Epidermal melanocyte (primary cell): ENCODE results near the gene STYK1.

Source experiments
- DNase-seq: peaks from one replicate; pipeline ENCODE4 v3.0.0; 2011; ENCODE audit warnings: low spot score; ENCODE audit not compliant: insufficient read length

The STYK1 gene

DNA sequence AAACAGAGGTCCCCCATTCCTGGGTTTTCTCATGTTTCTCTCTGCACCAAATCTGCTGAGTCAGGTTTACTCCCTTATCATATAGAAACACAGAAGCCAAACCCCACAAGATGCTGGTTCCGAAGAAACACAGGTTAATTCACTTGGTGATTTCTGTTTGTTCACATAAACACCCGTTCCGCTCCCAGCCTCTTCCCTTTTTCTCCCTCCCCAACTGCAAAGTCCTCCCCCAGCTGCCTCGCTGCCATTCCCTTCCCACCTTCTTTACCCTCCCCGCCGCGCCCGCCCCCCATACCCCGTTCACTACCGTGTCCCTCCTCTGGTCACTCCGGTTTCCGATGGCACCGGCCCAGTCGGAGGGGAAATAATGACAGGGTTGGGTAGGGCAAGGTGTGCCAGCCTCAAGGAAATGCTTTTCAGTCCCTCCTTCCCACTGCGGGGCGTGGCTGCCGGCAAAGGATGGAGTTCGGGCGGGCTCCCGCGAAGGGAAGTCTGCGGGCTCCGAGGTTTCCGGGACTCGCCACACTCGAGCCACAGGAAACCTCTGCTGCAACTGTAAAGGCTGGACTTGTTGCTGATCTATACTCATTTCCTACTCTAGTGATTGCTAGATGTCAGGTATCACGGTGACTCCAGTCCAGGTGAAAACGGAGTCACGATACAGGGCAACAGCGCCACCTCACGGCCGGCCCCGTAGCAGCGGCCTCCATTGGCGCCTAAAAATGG lies at the start of gene STYK1:
Gene STYK1 (minus strand): TSS at position 394 of the 726 bp plus-strand sequence. CDS start 39,434 bp downstream, outside the sequence.
- peak; percentile 35 for DNase-seq

- peak; percentile 87 for DNase-seq
Observed at GRCh38 chr12:10722905-10723746, 49.3 kb upstream of the STYK1 start, which contains the start of gene YBX3. Gene YBX3, minus strand, starts transcription at chr12:10723323. Its CDS starts 212 bp downstream, at chr12:10723111.

GRCh38 chr12:10722502-10722904 lies 48.7 kb upstream of the STYK1 start:
- no peak for DNase-seq

GRCh38 chr12:10721651-10722501 lies 48.0 kb upstream of the STYK1 start:
- DNase-seq: peak; percentile 72

DNA sequence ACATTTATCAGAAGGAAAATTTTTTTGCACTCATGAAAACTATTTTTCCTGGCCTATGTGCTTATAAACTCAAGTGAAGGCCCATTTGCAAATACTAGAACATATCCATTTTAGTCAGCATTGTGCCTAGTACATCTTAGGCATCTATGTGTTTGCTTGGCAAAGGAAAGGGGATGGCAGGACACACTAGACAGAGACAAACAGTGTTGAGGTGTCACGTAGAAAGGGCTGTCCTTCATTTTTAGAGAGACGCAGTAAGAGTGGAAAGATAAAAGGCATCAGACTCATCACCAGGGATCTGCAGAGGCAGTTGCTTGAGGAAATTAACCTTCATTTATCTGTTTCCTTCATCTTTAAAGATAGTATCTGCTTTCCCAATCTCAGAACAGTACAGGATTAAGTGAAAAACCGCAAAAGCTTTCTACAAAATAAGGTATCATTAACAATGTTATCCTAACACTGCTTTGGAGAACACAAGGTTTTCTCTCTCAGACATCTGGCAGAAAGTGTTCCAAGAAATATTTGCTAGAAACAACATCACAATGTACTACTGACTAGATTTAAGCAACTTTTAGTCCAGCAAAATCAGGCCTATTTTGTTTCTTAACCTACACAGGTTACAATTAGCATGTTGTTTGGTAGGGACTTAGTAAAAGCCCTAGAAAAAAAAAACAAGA lies 47.3 kb upstream of the STYK1 start:
- no peak for DNase-seq

- no peak for DNase-seq
Observed at GRCh38 chr12:10719482-10719881, 45.6 kb upstream of the STYK1 start.

GRCh38 chr12:10718279-10718821 lies 44.5 kb upstream of the STYK1 start:
- DNase-seq: no peak

- DNase-seq: no peak
Observed at GRCh38 chr12:10717410-10717809, 43.6 kb upstream of the STYK1 start.

DNA sequence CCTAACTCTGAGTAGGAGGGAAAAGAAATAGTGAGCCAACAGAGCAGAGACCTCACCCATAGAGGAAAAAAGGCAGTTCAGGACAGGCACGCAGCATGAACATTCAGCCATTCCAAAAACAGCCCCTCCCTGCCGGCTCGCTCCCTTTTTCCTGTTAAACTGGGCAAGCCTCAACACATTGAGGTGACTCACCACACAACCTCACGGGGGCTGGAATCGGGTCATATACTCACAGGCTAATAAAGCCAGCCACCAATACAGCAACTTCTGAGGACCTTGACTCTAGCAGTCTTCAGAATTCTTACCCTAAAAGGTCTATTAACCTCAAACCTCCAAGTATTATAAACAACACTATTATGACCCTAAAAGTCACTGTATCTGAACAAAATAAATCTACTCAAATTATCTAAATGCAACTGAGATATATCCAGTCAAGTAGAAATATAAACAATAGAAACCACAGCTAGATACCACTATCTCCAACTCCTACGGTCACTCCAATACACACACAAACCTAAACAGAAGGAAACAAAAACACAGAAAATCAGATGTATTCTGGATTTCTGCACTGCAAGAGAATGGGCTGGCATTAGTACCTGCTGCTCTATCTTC lies 43.0 kb upstream of the STYK1 start:
- peak; percentile 32 for DNase-seq

DNA sequence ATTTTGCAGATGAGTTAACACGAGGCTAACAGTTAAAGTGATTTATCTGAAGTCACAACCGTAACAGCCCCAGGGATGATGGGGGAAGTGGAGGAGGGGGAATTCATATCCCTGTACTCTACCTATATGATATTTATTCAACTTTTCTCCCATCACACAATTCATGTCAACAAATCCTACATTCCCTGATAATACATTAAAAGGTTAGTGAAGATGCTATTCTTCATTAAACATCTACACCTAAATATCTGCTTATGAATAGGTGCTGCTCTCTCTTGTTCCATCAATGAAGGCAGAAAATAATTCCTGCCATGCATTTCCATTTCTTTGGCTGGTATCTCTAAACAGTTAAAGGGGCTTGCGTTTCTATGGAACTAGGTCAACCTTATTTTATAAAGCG lies 42.4 kb upstream of the STYK1 start:
- DNase-seq: no peak

DNA sequence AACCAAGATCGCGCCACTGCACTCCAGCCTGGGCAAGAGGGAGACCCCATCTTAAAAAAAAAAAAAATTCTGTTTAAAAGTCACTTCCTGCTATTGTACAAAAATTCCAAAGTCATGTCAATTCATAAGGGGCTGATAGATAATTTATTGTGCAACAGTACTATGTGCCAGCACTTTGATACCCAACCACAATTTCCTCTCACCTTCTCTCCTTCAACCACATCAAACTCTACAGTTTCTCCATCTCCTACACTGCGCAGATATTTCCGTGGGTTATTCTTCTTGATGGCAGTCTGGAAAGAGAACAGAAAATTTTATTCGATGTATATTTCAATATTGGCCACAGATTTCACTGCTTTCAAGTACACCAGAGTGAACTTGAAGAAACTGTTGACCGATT lies 41.6 kb upstream of the STYK1 start:
- DNase-seq: no peak

DNA sequence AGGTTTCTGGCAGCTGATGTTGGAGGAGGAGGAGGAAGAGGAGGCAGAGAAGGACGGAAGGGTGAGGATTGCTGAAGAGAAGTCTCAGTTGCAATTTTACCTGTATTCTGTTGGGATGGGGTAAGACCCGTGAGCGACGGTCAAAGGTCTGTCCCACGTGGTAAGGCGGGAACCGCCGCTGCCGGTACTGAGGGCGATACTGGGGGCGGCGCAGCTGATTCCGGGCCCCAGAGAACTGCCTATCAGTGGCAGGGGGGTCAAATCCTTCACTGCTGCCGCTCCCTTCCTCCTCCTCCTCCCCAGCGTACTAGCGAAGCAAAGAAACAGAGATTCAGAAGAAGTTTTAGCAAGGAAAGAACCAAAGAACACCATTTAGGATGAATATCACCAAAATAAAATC lies 36.0 kb upstream of the STYK1 start:
- no peak for DNase-seq

DNA sequence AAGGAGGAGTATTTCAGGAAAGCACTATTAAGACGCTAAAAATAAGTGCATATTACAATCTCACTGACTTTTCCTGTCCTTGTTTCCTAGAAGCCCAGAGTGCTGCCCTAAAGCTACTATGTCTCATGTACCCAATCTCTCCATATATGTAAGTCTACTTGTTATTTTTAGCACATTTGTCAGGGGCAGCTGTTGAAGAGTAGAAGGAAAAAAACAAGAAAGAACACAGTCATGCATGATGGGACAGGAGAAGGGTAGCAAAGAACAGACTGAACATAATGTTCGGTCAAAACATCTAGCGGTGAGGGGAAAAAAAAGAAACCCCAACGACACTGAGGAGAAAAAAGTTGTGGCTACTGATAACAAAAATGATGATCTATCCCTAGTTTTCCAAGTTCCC lies 35.0 kb upstream of the STYK1 start:
- no peak for DNase-seq

- no peak for DNase-seq
Observed at GRCh38 chr12:10705655-10706054, 31.8 kb upstream of the STYK1 start.

GRCh38 chr12:10701843-10702242 lies 28.0 kb upstream of the STYK1 start:
- no peak for DNase-seq

- no peak for DNase-seq
Observed at GRCh38 chr12:10701131-10701681, 27.4 kb upstream of the STYK1 start.

DNA sequence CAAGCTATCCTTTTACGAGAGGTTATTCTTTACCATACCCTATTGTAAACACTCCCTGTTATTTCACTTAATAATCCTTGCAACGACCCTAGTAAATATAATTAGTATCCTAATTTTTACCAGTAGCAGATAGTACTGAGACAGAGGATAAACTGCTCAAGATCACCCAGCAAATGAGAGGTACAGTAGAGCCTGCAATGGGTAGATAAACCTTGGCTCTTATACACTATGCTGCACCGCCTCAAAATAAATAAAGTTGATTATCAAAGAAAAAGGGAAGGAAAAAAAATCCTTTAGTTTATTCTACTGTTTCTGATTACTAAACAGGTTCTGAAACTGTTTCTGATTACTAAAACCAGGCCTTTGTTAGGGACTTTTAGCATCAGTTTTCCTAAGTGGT lies 26.7 kb upstream of the STYK1 start:
- no peak for DNase-seq

DNA sequence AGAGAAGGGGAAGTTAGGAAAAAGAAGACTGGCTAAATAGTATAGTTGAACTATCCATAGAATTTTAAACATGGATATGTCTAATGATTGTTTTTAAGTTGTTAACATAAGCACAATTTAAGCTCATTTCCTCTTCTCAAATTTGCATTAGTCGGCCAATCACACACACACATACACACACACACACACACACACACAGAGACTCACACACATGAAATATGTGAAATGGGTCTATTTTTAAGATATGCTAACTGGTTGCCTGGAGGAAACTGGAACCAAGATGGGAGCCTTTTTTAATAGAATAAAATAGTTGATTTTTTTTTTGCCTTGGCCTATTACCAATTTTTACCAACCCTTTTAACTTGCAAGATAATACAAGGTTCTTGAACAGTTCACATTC lies 24.0 kb upstream of the STYK1 start:
- DNase-seq: no peak

DNA sequence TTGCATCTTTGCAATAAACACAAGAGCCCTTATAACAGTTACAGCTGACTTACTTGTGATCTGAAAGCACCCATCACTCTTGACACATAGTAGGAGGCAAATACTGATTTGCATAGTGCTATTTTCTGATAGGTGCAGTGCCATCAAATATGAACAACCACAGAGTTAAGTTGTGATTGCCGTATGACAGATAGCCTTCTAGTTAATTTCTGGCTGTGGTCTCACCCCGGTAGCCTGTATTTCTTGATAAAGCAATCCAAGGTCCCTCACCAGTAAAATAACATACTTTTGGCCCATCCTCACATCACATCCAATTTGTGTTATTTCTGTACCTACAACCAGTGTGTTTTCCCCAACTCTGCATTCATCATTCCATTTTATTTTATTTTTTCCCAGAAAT lies 23.3 kb upstream of the STYK1 start:
- no peak for DNase-seq

GRCh38 chr12:10690906-10691305 lies 17.1 kb upstream of the STYK1 start:
- DNase-seq: no peak
